ENCODE results near the gene SERPINE1. TPM values are rescaled to one million over a fixed set of nuclear protein-coding genes. Genes with fewer than 3 reads are reported as not detected.
A peak's percentile ranks its signal among the peaks of the same experiment; 100 is the strongest.
"Not testable (repeated sequence)": the region's sequence is repeated elsewhere in the genome, so short reads cannot be mapped to it uniquely, and the experiment has no call there.

Gene SERPINE1
- total RNA-seq, 1 experiment from 2014 or later: 3.6 TPM

DNA sequence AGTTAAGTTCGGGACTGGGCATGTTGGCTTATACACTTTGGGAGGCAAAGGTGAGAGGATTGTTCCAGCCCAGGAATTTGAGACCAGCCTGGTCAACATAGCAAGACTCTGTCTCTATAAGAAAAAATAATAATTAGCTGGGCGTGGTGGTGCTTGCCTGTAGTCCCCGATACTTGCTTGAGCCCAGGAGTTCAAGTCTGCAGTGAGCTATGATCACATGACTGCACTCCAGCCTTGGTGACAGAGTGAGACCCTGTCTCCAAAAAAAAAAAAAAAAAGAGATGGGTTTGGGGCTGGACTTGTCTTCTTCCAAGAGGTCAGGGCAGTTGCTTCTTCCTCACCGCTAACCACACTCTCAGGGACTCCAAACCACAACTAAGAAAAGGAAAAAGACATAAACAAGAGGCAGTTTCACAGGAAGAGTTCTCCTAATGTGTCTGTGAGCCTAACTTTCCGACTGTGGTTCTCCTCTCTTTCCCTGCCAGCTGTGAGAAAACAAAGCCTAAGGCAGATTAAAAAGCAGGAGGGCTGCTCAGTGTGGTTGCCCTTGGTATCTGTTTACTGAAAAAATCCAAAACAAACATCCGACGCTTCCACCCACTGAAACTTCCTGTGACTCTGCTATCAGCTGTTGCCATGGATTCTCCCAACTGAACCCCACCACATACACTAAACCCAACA, 2.4 kb upstream of the SERPINE1 start:
- DNase-seq: peak; percentile 21
- H3K27me3 ChIP-seq (ENCODE audit: control insufficient read depth, insufficient read depth, low read length): no peaks in the 10 kb centered on the region
- H3K36me3 ChIP-seq (replicated peaks; ENCODE audit: control insufficient read depth, insufficient read depth, low read length): no peaks in the 10 kb centered on the region; the same call in 1 of the 2 replicates
- no peak overlapping the region for H3K4me3 ChIP-seq (ENCODE audit: insufficient read depth, low read depth, low read length)

DNA sequence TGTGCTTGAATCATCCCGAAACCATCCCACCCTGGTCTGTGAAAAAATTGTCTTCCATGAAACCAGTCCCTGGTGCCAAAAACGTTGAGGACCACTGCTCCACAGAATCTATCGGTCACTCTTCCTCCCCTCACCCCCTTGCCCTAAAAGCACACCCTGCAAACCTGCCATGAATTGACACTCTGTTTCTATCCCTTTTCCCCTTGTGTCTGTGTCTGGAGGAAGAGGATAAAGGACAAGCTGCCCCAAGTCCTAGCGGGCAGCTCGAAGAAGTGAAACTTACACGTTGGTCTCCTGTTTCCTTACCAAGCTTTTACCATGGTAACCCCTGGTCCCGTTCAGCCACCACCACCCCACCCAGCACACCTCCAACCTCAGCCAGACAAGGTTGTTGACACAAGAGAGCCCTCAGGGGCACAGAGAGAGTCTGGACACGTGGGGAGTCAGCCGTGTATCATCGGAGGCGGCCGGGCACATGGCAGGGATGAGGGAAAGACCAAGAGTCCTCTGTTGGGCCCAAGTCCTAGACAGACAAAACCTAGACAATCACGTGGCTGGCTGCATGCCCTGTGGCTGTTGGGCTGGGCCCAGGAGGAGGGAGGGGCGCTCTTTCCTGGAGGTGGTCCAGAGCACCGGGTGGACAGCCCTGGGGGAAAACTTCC, 784 bp upstream of the SERPINE1 start:
- DNase-seq: no peak
- no peak overlapping the region for H3K4me3 ChIP-seq (ENCODE audit: insufficient read depth, low read depth, low read length)
- H3K27me3 ChIP-seq (ENCODE audit: control insufficient read depth, insufficient read depth, low read length): no peaks in the 10 kb centered on the region
- no peaks in the 10 kb centered on the region; the same call in 1 of the 2 replicates for H3K36me3 ChIP-seq (replicated peaks; ENCODE audit: control insufficient read depth, insufficient read depth, low read length)

GRCh38 chr7:101127460-101128039, 646 bp downstream of the SERPINE1 start:
- no peak for DNase-seq
- Histone ChIP-seq H3K4me3 (ENCODE audit: insufficient read depth, low read depth, low read length) (peak overlapping the region; percentile 19; the same call in 1 of the 2 replicates), H3K27me3 (ENCODE audit: control insufficient read depth, insufficient read depth, low read length) (no peaks in the 10 kb centered on the region), H3K36me3 (replicated peaks; ENCODE audit: control insufficient read depth, insufficient read depth, low read length) (no peaks in the 10 kb centered on the region; the same call in 1 of the 2 replicates)

DNA sequence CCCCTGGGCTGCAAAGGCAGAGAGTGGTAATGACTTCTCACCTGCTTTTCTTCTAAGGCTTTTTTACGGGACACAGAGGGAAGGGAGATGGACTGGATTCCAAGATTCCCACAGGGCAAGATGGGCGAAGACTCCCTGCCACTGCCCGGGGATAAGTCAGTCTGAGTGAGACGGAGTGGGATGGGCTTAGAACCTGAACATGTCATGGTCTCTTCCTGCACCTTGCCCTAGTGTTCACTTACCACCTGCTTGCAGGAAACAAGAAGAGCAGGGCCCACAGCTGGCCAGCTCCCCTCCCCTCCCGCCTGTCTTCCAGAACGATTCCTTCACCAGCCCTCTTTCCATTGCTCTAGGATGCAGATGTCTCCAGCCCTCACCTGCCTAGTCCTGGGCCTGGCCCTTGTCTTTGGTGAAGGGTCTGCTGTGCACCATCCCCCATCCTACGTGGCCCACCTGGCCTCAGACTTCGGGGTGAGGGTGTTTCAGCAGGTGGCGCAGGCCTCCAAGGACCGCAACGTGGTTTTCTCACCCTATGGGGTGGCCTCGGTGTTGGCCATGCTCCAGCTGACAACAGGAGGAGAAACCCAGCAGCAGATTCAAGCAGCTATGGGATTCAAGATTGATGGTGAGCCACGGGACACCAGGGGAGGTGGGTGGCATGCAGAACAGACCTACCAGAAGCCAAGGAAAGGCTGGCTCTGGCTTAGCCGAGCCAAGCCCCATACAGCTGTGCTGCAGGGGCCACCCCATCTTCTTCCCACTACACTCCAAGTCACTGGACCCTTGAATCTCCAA, 1.3 kb downstream of the SERPINE1 start:
- Histone ChIP-seq H3K4me3 (ENCODE audit: insufficient read depth, low read depth, low read length) (no peak overlapping the region; the same call in 1 of the 2 replicates), H3K36me3 (replicated peaks; ENCODE audit: control insufficient read depth, insufficient read depth, low read length) (no peaks in the 10 kb centered on the region; the same call in 1 of the 2 replicates), H3K27me3 (ENCODE audit: control insufficient read depth, insufficient read depth, low read length) (no peaks in the 10 kb centered on the region)
- DNase-seq: peak; percentile 31

DNA sequence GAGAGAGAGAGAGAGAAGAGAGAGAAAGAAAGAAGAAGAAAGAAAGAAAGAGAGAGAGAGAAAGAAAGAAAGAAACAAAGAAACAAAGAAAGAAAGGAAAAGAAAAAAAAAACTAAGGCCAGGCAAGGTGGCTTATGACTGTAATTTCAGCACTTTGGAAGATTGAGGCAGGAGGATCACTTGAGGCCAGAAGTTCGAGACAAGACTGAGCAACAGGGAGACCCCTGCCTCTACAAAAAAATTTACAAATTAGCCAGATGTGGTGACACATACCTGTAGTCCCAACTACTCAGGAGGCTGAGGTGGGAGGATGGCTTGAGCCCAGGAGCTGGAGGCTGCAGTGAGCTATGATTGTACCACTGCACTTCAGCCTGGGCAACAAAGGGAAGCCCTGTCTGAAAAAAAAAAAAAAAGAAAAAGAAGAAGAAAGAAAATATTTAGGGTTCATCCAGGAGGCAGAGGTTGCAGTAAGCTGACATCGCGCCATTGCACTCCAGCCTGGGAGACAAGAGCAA, 2.8 kb downstream of the SERPINE1 start:
- no peak overlapping the region for H3K4me3 ChIP-seq (ENCODE audit: insufficient read depth, low read depth, low read length)
- H3K36me3 ChIP-seq (replicated peaks; ENCODE audit: control insufficient read depth, insufficient read depth, low read length): no peaks in the 10 kb centered on the region; the same call in 1 of the 2 replicates
- no peaks in the 10 kb centered on the region for H3K27me3 ChIP-seq (ENCODE audit: control insufficient read depth, insufficient read depth, low read length)
- DNase-seq: no peak

GRCh38 chr7:101132626-101133600, 6.0 kb downstream of the SERPINE1 start:
- not testable (repeated sequence) for H3K4me3 ChIP-seq (ENCODE audit: insufficient read depth, low read depth, low read length); H3K36me3 ChIP-seq (replicated peaks; ENCODE audit: control insufficient read depth, insufficient read depth, low read length); H3K27me3 ChIP-seq (ENCODE audit: control insufficient read depth, insufficient read depth, low read length); DNase-seq

DNA sequence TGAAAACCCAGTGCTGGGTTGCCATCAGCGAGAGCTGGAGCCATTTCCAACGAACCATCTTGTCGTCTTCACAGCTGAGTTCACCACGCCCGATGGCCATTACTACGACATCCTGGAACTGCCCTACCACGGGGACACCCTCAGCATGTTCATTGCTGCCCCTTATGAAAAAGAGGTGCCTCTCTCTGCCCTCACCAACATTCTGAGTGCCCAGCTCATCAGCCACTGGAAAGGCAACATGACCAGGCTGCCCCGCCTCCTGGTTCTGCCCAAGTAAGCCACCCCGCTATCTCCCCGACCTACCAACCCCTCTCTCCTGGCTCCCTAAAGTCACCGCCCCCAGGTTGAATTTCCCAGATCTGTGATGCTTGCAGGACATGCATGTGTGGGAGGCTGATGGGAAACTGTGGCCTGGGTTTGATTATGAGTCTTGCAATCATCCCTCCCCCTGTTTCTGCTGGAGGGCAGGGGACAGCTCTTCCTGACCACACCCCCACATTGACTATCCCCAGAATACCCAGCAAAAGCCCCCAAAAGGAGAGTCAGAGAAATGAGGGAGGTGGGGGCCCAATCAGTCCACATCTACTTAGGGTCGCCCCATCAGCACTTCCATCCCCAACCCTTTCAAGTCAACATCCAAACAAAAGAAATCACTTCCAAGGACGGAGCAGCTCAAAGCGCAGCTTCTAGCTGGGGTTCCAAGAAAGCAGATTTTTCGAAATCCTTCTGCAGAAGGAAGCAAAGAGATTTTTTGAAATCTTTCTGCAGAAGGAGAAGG, 6.9 kb downstream of the SERPINE1 start:
- H3K27me3 ChIP-seq (ENCODE audit: control insufficient read depth, insufficient read depth, low read length): no peaks in the 10 kb centered on the region
- DNase-seq: peak; percentile 30
- H3K4me3 ChIP-seq (ENCODE audit: insufficient read depth, low read depth, low read length): no peak overlapping the region
- H3K36me3 ChIP-seq (replicated peaks; ENCODE audit: control insufficient read depth, insufficient read depth, low read length): no peaks in the 10 kb centered on the region; the same call in 1 of the 2 replicates

DNA sequence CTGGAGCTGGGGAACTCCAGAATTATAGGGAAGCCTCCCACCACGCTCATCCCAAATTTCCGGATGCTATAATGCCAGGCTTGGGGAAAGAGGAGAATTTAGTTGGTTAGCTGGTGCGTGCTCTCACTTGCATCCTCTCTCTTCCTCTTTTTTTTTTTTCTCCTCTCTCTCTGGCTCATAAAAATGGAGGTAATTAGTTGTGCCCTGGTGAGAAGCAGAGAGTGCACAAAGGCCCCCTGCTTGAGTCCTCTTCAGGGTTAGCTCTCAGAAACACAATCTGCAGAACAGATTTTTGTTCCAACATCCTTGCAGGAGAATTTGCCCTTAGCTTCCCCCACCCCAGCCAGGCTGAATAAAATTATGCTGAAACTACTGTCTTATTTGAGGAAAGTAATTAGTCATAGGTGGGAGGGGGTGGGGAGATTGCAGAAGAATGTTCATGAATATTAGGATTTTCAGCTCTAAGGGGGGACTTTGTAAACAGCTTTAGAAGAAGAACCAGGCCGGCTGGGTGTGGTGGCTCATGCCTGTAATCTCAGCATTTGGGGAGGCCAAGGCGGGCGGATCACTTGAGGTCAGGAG, 7.6 kb downstream of the SERPINE1 start:
- Histone ChIP-seq H3K36me3 (replicated peaks; ENCODE audit: control insufficient read depth, insufficient read depth, low read length) (no peaks in the 10 kb centered on the region; the same call in 1 of the 2 replicates), H3K4me3 (ENCODE audit: insufficient read depth, low read depth, low read length) (no peak overlapping the region), H3K27me3 (ENCODE audit: control insufficient read depth, insufficient read depth, low read length) (no peaks in the 10 kb centered on the region)
- peak; percentile 20 for DNase-seq

GRCh38 chr7:101137651-101138212, 10.8 kb downstream of the SERPINE1 start:
- no peaks in the 10 kb centered on the region for H3K36me3 ChIP-seq (replicated peaks; ENCODE audit: control insufficient read depth, insufficient read depth, low read length)
- H3K27me3 ChIP-seq (ENCODE audit: control insufficient read depth, insufficient read depth, low read length): no peaks in the 10 kb centered on the region
- DNase-seq: no peak
- H3K4me3 ChIP-seq (ENCODE audit: insufficient read depth, low read depth, low read length): no peak overlapping the region

DNA sequence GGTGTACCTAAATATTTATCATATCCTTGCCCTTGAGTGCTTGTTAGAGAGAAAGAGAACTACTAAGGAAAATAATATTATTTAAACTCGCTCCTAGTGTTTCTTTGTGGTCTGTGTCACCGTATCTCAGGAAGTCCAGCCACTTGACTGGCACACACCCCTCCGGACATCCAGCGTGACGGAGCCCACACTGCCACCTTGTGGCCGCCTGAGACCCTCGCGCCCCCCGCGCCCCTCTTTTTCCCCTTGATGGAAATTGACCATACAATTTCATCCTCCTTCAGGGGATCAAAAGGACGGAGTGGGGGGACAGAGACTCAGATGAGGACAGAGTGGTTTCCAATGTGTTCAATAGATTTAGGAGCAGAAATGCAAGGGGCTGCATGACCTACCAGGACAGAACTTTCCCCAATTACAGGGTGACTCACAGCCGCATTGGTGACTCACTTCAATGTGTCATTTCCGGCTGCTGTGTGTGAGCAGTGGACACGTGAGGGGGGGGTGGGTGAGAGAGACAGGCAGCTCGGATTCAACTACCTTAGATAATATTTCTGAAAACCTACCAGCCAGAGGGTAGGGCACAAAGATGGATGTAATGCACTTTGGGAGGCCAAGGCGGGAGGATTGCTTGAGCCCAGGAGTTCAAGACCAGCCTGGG, 11.4 kb downstream of the SERPINE1 start:
- Histone ChIP-seq H3K27me3 (ENCODE audit: control insufficient read depth, insufficient read depth, low read length) (no peaks in the 10 kb centered on the region), H3K4me3 (ENCODE audit: insufficient read depth, low read depth, low read length) (no peak overlapping the region), H3K36me3 (replicated peaks; ENCODE audit: control insufficient read depth, insufficient read depth, low read length) (no peaks in the 10 kb centered on the region)
- DNase-seq: peak; percentile 85

GRCh38 chr7:101140339-101140699, 13.4 kb downstream of the SERPINE1 start:
- DNase-seq: peak; percentile 8
- Histone ChIP-seq H3K4me3 (ENCODE audit: insufficient read depth, low read depth, low read length) (no peak overlapping the region), H3K27me3 (ENCODE audit: control insufficient read depth, insufficient read depth, low read length) (no peaks in the 10 kb centered on the region), H3K36me3 (replicated peaks; ENCODE audit: control insufficient read depth, insufficient read depth, low read length) (no peaks in the 10 kb centered on the region)

- Histone ChIP-seq H3K36me3 (replicated peaks; ENCODE audit: control insufficient read depth, insufficient read depth, low read length) (no peaks in the 10 kb centered on the region), H3K27me3 (ENCODE audit: control insufficient read depth, insufficient read depth, low read length) (no peaks in the 10 kb centered on the region), H3K4me3 (ENCODE audit: insufficient read depth, low read depth, low read length) (no peak overlapping the region)
- DNase-seq: no peak
Measured at GRCh38 chr7:101140746-101141382, 14.0 kb downstream of the SERPINE1 start.

Measured in H7 (cell line).